ENCODE measurements around the gene TEN1.

- no peak for TF ChIP-seq RAD21 (IDR thresholded peaks at IDR 0.05; ENCODE audit: low read length)
- TF ChIP-seq FOS (IDR thresholded peaks at IDR 0.05; ENCODE audit: low read depth, low read length): no peak
- no peak for TF ChIP-seq BHLHE40 (IDR thresholded peaks at IDR 0.05; ENCODE audit: low read depth, low read length)
- TF ChIP-seq MAFK (IDR thresholded peaks at IDR 0.05; ENCODE audit: low read depth, low read length): no peak
- no peak for TF ChIP-seq CTCF (conservative IDR thresholded peaks at IDR 0.05; ENCODE audit: low read depth, low read length)
- no peak for TF ChIP-seq CHD1 (IDR thresholded peaks at IDR 0.05; ENCODE audit: low read depth, low read length)
- TF ChIP-seq USF2 (IDR thresholded peaks at IDR 0.05; ENCODE audit: low read depth, low read length): no peak
These were observed 29.2 kb downstream of the TEN1 start for GRCh38 chr17:76008208-76008607.
